ENCODE measurements around the gene SEZ6.

The SEZ6 gene

GRCh38 chr17:28973425-28973824, 32.4 kb downstream of the SEZ6 start:
- DNase-seq = no peak

GRCh38 chr17:28972437-28972836, 33.4 kb downstream of the SEZ6 start:
- DNase-seq = no peak

GRCh38 chr17:28970879-28971278, 35.0 kb downstream of the SEZ6 start:
- DNase-seq = no peak

GRCh38 chr17:28969706-28970393, 36.0 kb downstream of the SEZ6 start:
- DNase-seq = no peak

- DNase-seq = no peak
Observed at GRCh38 chr17:28968914-28969295, 36.9 kb downstream of the SEZ6 start.

GRCh38 chr17:28968231-28968913, 37.5 kb downstream of the SEZ6 start:
- DNase-seq = no peak

GRCh38 chr17:28967221-28968135, 38.4 kb downstream of the SEZ6 start:
- no peak for DNase-seq

- DNase-seq = no peak
Observed at GRCh38 chr17:28963841-28964240, 42.0 kb downstream of the SEZ6 start.

- no peak for DNase-seq
Observed at GRCh38 chr17:28963055-28963611, 42.7 kb downstream of the SEZ6 start.

GRCh38 chr17:28961391-28961790, 44.4 kb downstream of the SEZ6 start:
- DNase-seq = no peak

GRCh38 chr17:28960256-28961061, 45.4 kb downstream of the SEZ6 start:
- DNase-seq = no peak

- DNase-seq = no peak
Observed at GRCh38 chr17:28959471-28959871, 46.4 kb downstream of the SEZ6 start.

GRCh38 chr17:28958820-28959455, 46.9 kb downstream of the SEZ6 start:
- DNase-seq = no peak

GRCh38 chr17:28957992-28958355, 47.9 kb downstream of the SEZ6 start:
- no peak for DNase-seq

- no peak for DNase-seq
Observed at GRCh38 chr17:28957277-28957991, 48.4 kb downstream of the SEZ6 start.

GRCh38 chr17:28956861-28957260, 49.0 kb downstream of the SEZ6 start:
- DNase-seq = no peak

- no peak for DNase-seq
Observed at GRCh38 chr17:28956112-28956511, 49.7 kb downstream of the SEZ6 start.

GRCh38 chr17:28955408-28955807, 50.4 kb downstream of the SEZ6 start:
- no peak for DNase-seq

- DNase-seq = no peak
Observed at GRCh38 chr17:28954886-28955285, 50.9 kb downstream of the SEZ6 start.

- DNase-seq = peak; percentile 60
Observed at GRCh38 chr17:28953444-28954118, 52.3 kb downstream of the SEZ6 start.
